ENCODE data around the gene ANKFY1. TPM values are rescaled to one million over a fixed set of nuclear protein-coding genes. Genes with fewer than 3 reads are reported as not detected.

The ANKFY1 gene
- total and polyA plus RNA-seq, 9 of the 15 experiments (the other 6 are each of a cell fraction or from before 2014, with no cell fraction given) = 4.3 to 25.6 (median 12.2) TPM

DNA sequence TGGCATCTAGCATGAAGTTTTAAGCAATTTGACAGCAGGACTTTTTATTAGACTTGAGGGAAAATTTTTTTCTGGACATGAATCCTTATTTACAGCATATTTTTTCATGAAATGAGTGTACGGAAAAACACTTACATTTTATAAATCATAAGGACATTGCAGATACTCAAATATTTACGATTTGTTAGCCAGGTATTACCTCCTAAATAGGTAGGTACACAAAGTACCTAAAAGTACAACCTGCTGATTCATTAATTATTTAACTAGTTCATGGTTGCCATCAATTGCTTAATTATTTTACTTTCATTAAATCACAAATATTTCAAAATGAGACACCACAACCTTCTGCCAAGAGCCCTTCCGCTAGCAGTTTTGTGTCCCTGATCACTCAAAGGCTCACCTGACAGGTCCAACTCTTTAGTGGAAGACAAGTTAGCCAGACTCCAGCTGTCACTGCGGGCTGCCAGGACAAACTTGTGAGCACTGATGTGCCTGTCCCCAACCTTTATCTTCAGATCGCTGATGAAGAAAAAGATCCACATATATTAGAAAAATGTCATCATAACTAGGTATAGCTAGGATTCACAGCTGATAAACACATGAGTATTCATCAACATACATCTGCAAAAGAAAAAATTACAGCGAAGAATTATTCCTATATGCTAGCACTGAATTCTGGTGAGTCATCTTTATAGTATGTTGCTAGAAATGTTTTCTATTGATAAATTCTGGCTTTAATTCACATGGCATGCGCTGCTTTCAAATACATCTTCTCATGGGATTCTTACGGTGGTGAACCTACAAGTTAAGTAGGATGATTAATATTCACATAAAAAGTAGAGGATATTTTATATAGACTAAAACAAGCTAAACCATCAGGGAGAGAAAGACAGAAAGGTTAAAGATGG, 28.2 kb downstream of the ANKFY1 start (continued):
- TF ChIP-seq CEBPG (CRISPR knock-in tag; IDR thresholded peaks at IDR 0.05) = no peak
- TF ChIP-seq CEBPG (tag; conservative IDR thresholded peaks at IDR 0.05 in 1 of 2, IDR thresholded peaks at IDR 0.05 in 1 of 2) = no peak
- TF ChIP-seq, protein P1, sequence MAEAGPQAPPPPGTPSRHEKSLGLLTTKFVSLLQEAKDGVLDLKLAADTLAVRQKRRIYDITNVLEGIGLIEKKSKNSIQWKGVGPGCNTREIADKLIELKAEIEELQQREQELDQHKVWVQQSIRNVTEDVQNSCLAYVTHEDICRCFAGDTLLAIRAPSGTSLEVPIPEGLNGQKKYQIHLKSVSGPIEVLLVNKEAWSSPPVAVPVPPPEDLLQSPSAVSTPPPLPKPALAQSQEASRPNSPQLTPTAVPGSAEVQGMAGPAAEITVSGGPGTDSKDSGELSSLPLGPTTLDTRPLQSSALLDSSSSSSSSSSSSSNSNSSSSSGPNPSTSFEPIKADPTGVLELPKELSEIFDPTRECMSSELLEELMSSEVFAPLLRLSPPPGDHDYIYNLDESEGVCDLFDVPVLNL (CRISPR knock-in tag; IDR thresholded peaks at IDR 0.05; ENCODE audit: low read depth) = no peak
- TF ChIP-seq NKRF (IDR thresholded peaks at IDR 0.05; ENCODE audit: borderline replicate concordance) = no peak
- no peak for TF ChIP-seq ZNF277 (CRISPR knock-in tag; IDR thresholded peaks at IDR 0.05; ENCODE audit: borderline replicate concordance)
- no peak for TF ChIP-seq ARID2 (IDR thresholded peaks at IDR 0.05)
- no peak for TF ChIP-seq POLR3A (IDR thresholded peaks at IDR 0.05; ENCODE audit: borderline replicate concordance, extremely low read depth, insufficient read depth, insufficient read length)

Measured in K562 (cell line).